BJ (cell line): ENCODE data around the gene GKAP1. TPM values are rescaled to one million over a fixed set of nuclear protein-coding genes. Genes with fewer than 3 reads are reported as not detected.

Experiments
- CTCF ChIA-PET: fragments of 350-600 bp; formaldehyde crosslinking; extraction: SDS; loops from one replicate; lab custom pipeline; 2021; ENCODE audit warnings: antibody characterized with exemption, inconsistent platforms; lab: Yijun Ruan, JAX
- POLR2A ChIA-PET: fragments of 300-600 bp; sonication (Branson Sonifier 250); formaldehyde crosslinking; extraction: SDS; loops from one replicate; lab custom pipeline; 2021; ENCODE audit warnings: antibody characterized with exemption; lab: Charles Lee
- DNase-seq: peaks from one replicate; pipeline ENCODE4 v3.0.0-alpha.2; 2011; ENCODE audit warnings: low read depth
- H3K27me3 ChIP-seq: 2 replicates; pipeline ENCODE4 v1.6.0; 2011; ENCODE audit warnings: low read length; ENCODE audit not compliant: control insufficient read depth, insufficient read depth
- H3K36me3 ChIP-seq: 2 replicates; pipeline ENCODE4 v1.5.1; 2011; ENCODE audit warnings: low read length; ENCODE audit not compliant: control insufficient read depth, insufficient read depth
- H3K4me3 ChIP-seq: 2 replicates; pipeline ENCODE4 v1.5.1; 2011; ENCODE audit warnings: low read depth, mild to moderate bottlenecking, control low read depth, low read length
- polyA plus RNA-seq: library from polyadenylated mRNA; depleted of rRNA; stranded (reverse); fragments of >200 nt; gene quantifications from 2 replicates; pipeline ENCODE4 v1.2.3, GENCODE V29; 2011
- TF ChIP-seq, protein P1 (sequence below): IDR thresholded peaks from 2 replicates; pipeline ENCODE4 v1.5.1; 2011; ENCODE audit warnings: low read depth, mild to moderate bottlenecking, control low read depth, inconsistent platforms, low read length, moderate library complexity; ENCODE audit not compliant: insufficient read depth

GKAP1 gene
- polyA plus RNA-seq, 1 experiment, result 0.47 TPM

DNA sequence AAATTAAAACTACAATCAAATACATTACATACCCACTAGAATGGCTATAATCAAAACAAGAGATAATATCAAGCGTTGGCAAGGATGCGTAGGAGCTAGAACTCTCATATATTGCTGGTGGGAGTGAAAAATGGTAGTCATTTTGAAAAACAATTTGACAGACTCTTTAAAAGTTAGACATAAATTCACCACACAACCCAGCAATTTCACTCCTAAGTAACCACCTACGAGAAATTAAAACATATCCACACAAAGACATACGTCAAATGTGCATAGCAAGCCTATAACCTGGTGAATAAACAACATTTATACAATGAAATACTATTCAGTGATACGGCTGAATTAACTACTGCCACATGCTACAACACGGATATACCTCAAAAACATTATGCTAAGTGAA is 44.7 kb downstream of the GKAP1 start:
- TF ChIP-seq, protein P1, sequence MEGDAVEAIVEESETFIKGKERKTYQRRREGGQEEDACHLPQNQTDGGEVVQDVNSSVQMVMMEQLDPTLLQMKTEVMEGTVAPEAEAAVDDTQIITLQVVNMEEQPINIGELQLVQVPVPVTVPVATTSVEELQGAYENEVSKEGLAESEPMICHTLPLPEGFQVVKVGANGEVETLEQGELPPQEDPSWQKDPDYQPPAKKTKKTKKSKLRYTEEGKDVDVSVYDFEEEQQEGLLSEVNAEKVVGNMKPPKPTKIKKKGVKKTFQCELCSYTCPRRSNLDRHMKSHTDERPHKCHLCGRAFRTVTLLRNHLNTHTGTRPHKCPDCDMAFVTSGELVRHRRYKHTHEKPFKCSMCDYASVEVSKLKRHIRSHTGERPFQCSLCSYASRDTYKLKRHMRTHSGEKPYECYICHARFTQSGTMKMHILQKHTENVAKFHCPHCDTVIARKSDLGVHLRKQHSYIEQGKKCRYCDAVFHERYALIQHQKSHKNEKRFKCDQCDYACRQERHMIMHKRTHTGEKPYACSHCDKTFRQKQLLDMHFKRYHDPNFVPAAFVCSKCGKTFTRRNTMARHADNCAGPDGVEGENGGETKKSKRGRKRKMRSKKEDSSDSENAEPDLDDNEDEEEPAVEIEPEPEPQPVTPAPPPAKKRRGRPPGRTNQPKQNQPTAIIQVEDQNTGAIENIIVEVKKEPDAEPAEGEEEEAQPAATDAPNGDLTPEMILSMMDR, result no peak
- Histone ChIP-seq H3K4me3 (no peak overlapping the region), H3K27me3 (no peaks in the 10 kb centered on the region), H3K36me3 (no peaks in the 10 kb centered on the region)
- ChIA-PET POLR2A (no interaction called here), CTCF (interaction anchor here (0.5 kb wide), 1 partner anchor 17 kb away, joined by 3 read pairs; no protein-coding TSS in a partner anchor)
- no peak for DNase-seq

DNA sequence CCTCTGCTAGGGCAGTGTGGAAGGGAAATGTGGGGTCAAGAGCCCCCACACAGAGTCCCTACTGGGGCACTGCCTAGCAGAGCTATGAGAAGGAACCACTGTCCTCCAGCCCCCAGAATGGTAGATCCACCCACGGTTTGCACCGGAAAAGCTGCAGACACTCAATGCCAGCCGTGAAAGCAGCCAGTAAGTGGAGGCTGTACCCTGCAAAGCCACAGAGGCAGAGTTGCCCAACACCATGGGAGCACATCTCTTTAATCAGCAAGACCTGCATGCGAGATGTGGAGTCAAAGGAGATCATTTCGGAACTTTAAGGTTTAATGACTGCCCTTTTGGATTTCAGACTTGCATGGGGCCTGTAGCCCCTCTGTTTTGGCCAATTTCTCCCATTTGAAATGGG is 52.2 kb downstream of the GKAP1 start:
- TF ChIP-seq, protein P1, result no peak

DNA sequence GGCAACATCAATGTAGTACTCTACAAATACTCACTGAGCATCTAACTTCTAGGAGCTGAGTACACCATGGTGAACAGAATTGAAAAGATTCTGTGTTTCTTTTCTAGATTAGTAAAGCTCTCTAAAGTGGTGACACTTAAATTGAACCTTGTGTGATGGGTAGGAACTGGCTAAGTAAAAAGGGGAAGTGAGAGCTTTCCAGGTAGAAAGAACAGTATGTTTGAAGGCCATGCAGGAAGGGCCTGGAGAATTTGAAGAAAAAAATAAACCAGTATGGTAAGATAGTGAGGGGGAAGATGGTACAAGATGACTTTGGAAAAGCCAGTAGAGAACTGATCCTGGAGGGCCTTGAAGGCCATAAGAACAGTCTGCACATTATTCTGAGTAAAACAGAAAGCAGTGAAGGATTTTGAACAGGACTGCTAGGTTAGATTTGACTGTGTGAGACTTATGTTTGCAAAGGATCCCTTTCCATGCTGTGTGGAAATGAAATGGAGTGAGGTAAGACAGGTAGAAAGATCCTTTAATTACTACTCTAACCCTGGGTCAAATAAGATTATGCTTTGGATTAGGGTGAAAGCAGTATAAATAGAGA is 63.1 kb downstream of the GKAP1 start:
- no peaks in the 10 kb centered on the region for H3K27me3 ChIP-seq
- H3K4me3 ChIP-seq, result no peak overlapping the region
- no peak for DNase-seq
- TF ChIP-seq, protein P1, result no peak
- CTCF ChIA-PET, result interaction anchor here (1.2 kb wide), 1 partner anchor 11 kb away, joined by 3 read pairs; no protein-coding TSS in a partner anchor
- POLR2A ChIA-PET, result no interaction called here
- H3K36me3 ChIP-seq, result no peaks in the 10 kb centered on the region

More for the DNA sequence above, 52.2 kb downstream of the GKAP1 start:
- CTCF ChIA-PET, result no interaction called here
- POLR2A ChIA-PET, result no interaction called here
- DNase-seq, result no peak
- no peaks in the 10 kb centered on the region for H3K27me3 ChIP-seq
- H3K36me3 ChIP-seq, result no peaks in the 10 kb centered on the region
- no peak overlapping the region for H3K4me3 ChIP-seq

DNA sequence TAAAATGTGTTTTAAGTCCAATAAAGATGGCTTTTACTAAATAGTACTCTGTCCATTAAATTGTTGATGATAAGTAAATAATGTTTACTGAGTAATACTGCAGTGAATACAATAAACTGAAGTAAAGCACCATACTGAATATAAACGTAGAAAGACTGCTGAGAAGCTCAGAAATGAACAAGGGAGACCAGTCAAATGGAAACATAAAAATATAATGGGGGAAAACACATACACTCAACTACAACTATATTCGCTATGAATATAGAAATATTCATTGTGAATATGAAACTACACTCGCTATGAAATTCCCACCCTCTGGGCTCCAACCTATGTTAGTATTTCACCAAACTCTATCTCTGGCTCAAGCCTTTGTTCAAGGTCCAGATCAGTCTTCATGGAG is 67.9 kb downstream of the GKAP1 start:
- CTCF ChIA-PET, result no interaction called here
- H3K36me3 ChIP-seq, result no peaks in the 10 kb centered on the region
- no peak overlapping the region for H3K4me3 ChIP-seq
- H3K27me3 ChIP-seq, result no peaks in the 10 kb centered on the region
- POLR2A ChIA-PET, result no interaction called here
- DNase-seq, result no peak
- TF ChIP-seq, protein P1, result no peak

DNA sequence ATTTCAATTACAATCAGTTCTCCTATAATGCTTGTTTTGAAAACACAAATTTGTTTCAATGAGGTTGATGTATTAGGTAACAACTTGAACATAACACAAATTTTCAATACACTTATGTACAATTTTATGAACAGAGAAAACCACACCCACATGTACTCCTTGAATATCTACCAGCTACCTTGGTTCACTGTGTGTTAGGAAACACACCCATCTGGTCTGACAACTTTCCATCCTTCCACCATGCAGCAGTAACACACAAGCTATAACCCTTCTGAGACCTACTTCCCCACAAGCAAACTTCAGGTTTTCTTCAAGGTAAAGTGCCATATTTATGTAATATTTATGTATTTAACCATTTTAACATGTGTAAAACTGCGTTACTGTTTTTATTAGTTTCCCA is 73.4 kb downstream of the GKAP1 start:
- ChIA-PET POLR2A (no interaction called here), CTCF (interaction anchor here (1.2 kb wide), 1 partner anchor 16 kb away, joined by 3 read pairs; no protein-coding TSS in a partner anchor)
- TF ChIP-seq, protein P1, result no peak

More for the DNA sequence above, 73.4 kb downstream of the GKAP1 start:
- no peak for DNase-seq
- no peaks in the 10 kb centered on the region for H3K36me3 ChIP-seq
- H3K4me3 ChIP-seq, result no peak overlapping the region
- no peaks in the 10 kb centered on the region for H3K27me3 ChIP-seq
